Ramos (cell line): ENCODE measurements around the gene CUX1.
"Not testable (repeated sequence)": the region's sequence is repeated elsewhere in the genome, so short reads cannot be mapped to it uniquely, and the experiment has no call there.

Experiments used
- in situ Hi-C: fragments of 300-500 bp; cut with MboI; formaldehyde crosslinking; loops from one replicate; pipeline ENCODE4 v1.14.3; 2022; ENCODE audit warnings: low sequenced_read_pairs; ENCODE audit not compliant: unreplicated experiment

The CUX1 gene

GRCh38 chr7:102178410-102178809 lies 361.0 kb downstream of the CUX1 start:
- in situ Hi-C loops = no loop called here

- in situ Hi-C loops = no loop called here
These were observed 363.3 kb downstream of the CUX1 start for GRCh38 chr7:102180727-102181126.

GRCh38 chr7:102181517-102181916 lies 364.1 kb downstream of the CUX1 start:
- in situ Hi-C loops = no loop called here

GRCh38 chr7:102182016-102182415 lies 364.6 kb downstream of the CUX1 start:
- in situ Hi-C loops = no loop called here

GRCh38 chr7:102183848-102184247 lies 366.4 kb downstream of the CUX1 start:
- in situ Hi-C loops = not testable (repeated sequence)

GRCh38 chr7:102184303-102184702 lies 366.9 kb downstream of the CUX1 start:
- in situ Hi-C loops = no loop called here

GRCh38 chr7:102185796-102186195 lies 368.4 kb downstream of the CUX1 start:
- in situ Hi-C loops = no loop called here

- in situ Hi-C loops = no loop called here
These were observed 368.9 kb downstream of the CUX1 start for GRCh38 chr7:102186306-102186705.

- in situ Hi-C loops = no loop called here
These were observed 371.3 kb downstream of the CUX1 start for GRCh38 chr7:102188746-102189145.

GRCh38 chr7:102189756-102190155 lies 372.3 kb downstream of the CUX1 start:
- in situ Hi-C loops = no loop called here

GRCh38 chr7:102190776-102191350 lies 373.4 kb downstream of the CUX1 start:
- in situ Hi-C loops = no loop called here

- in situ Hi-C loops = no loop called here
These were observed 374.3 kb downstream of the CUX1 start for GRCh38 chr7:102191556-102192379.

GRCh38 chr7:102192790-102193189 lies 375.4 kb downstream of the CUX1 start:
- in situ Hi-C loops = no loop called here

- in situ Hi-C loops = no loop called here
These were observed 376.4 kb downstream of the CUX1 start for GRCh38 chr7:102193806-102194205.

GRCh38 chr7:102195361-102195760 lies 377.9 kb downstream of the CUX1 start:
- in situ Hi-C loops = no loop called here

GRCh38 chr7:102196028-102196427 lies 378.6 kb downstream of the CUX1 start:
- in situ Hi-C loops = no loop called here

GRCh38 chr7:102197161-102197560 lies 379.7 kb downstream of the CUX1 start:
- in situ Hi-C loops = no loop called here

- in situ Hi-C loops = no loop called here
These were observed 380.2 kb downstream of the CUX1 start for GRCh38 chr7:102197599-102197998.

GRCh38 chr7:102198417-102198956 lies 381.1 kb downstream of the CUX1 start:
- in situ Hi-C loops = no loop called here

- in situ Hi-C loops = no loop called here
These were observed 384.1 kb downstream of the CUX1 start for GRCh38 chr7:102201576-102201975.

- in situ Hi-C loops = no loop called here
These were observed 385.1 kb downstream of the CUX1 start for GRCh38 chr7:102202556-102202955.

- in situ Hi-C loops = no loop called here
These were observed 385.8 kb downstream of the CUX1 start for GRCh38 chr7:102203218-102203617.
